Liver (tissue), 9 donors: ENCODE measurements around the gene CCDC92B. TPM values are rescaled to one million over a fixed set of nuclear protein-coding genes. Genes with fewer than 3 reads are reported as not detected.

Source experiments
- DNase-seq: peaks from one replicate; pipeline ENCODE4 v3.0.0-alpha.2; 2017; ENCODE audit warnings: low spot score
- H3K27ac ChIP-seq, 2 donors: one replicate each; pipeline ENCODE4 v1.7.0; 2013; ENCODE audit warnings: inconsistent platforms in 2 of 2, low read length in 2 of 2, control low read depth in 1 of 2, low read depth in 1 of 2, mild to moderate bottlenecking in 1 of 2
- H3K27me3 ChIP-seq, 4 donors: one replicate each; pipeline versions ENCODE4 v1.6.1 to v1.7.0; 2013; ENCODE audit warnings: low read length in 3 of 4, inconsistent platforms in 1 of 4, mild to moderate bottlenecking in 1 of 4, moderate library complexity in 1 of 4; ENCODE audit not compliant: control insufficient read depth in 4 of 4, insufficient read depth in 4 of 4
- H3K36me3 ChIP-seq, 4 donors: one replicate each; pipeline versions ENCODE4 v1.6.1 to v1.7.0; 2013; ENCODE audit warnings: low read length in 3 of 4, mild to moderate bottlenecking in 3 of 4, low read depth in 1 of 4, moderate library complexity in 1 of 4; ENCODE audit not compliant: control insufficient read depth in 4 of 4, insufficient read depth in 3 of 4
- H3K4me1 ChIP-seq, 4 donors: one replicate each; pipeline versions ENCODE4 v1.6.1 to v1.7.0; 2013; ENCODE audit warnings: low read length in 3 of 4, mild to moderate bottlenecking in 3 of 4, moderate library complexity in 1 of 4; ENCODE audit not compliant: control insufficient read depth in 4 of 4, insufficient read depth in 4 of 4
- H3K4me3 ChIP-seq, 3 donors: one replicate each; pipeline versions ENCODE4 v1.6.1 to v1.7.0; 2013; ENCODE audit warnings: low read length in 3 of 3, control low read depth in 1 of 3, low read depth in 1 of 3, mild to moderate bottlenecking in 1 of 3
- H3K9ac ChIP-seq, 2 donors: one replicate each; pipeline ENCODE4 v1.7.0; 2013; ENCODE audit warnings: low read length in 2 of 2, mild to moderate bottlenecking in 2 of 2, moderate library complexity in 2 of 2, control low read depth in 1 of 2, low read depth in 1 of 2
- H3K9me3 ChIP-seq, 4 donors: one replicate each; pipeline versions ENCODE4 v1.6.1 to v1.7.0; 2013; ENCODE audit warnings: low read length in 3 of 4; ENCODE audit not compliant: control insufficient read depth in 4 of 4
- EGR1 ChIP-seq, 2 donors: IDR thresholded peaks; 2 replicates each; pipeline ENCODE4 v1.6.1; 2016 to 2018; ENCODE audit warnings: antibody characterized with exemption in 2 of 2, low read depth in 2 of 2
- FOXA1 ChIP-seq: IDR thresholded peaks from 2 replicates; pipeline ENCODE4 v1.6.1; 2016; ENCODE audit warnings: antibody characterized with exemption
- FOXA2 ChIP-seq: IDR thresholded peaks from 2 replicates; pipeline ENCODE4 v1.6.1; 2016; ENCODE audit warnings: antibody characterized with exemption
- GABPA ChIP-seq, 2 donors: IDR thresholded peaks in 1 of 2; conservative IDR thresholded peaks in 1 of 2; 2 replicates each; pipeline ENCODE4 v1.6.1; 2016; ENCODE audit warnings: antibody characterized with exemption in 2 of 2, mild to moderate bottlenecking in 1 of 2, moderate library complexity in 1 of 2
- HNF4A ChIP-seq, 2 donors: conservative IDR thresholded peaks; 2 replicates each; pipeline ENCODE4 v1.6.1; 2016; ENCODE audit warnings: antibody characterized with exemption in 2 of 2, mild to moderate bottlenecking in 2 of 2
- HNF4G ChIP-seq: IDR thresholded peaks from 2 replicates; pipeline ENCODE4 v1.6.1; 2016; ENCODE audit warnings: antibody characterized with exemption
- JUND ChIP-seq, 2 donors: IDR thresholded peaks; 2 replicates each; pipeline ENCODE4 v1.6.1; 2016; ENCODE audit warnings: antibody characterized with exemption in 2 of 2
- NR2F2 ChIP-seq: IDR thresholded peaks from 2 replicates; pipeline ENCODE4 v1.6.1; 2016; ENCODE audit warnings: antibody characterized with exemption
- RAD21 ChIP-seq, 2 donors: IDR thresholded peaks; 2 replicates each; pipeline ENCODE4 v1.6.1; 2016; ENCODE audit warnings: antibody characterized with exemption in 2 of 2, mild to moderate bottlenecking in 2 of 2
- RXRA ChIP-seq, 2 donors: IDR thresholded peaks; 2 replicates each; pipeline ENCODE4 v1.6.1; 2017 to 2018; ENCODE audit warnings: antibody characterized with exemption in 2 of 2, mild to moderate bottlenecking in 1 of 2
- SP1 ChIP-seq: IDR thresholded peaks from 2 replicates; pipeline ENCODE4 v1.6.1; 2018; ENCODE audit warnings: antibody characterized with exemption, mild to moderate bottlenecking
- TAF1 ChIP-seq: conservative IDR thresholded peaks from 2 replicates; pipeline ENCODE4 v1.6.1; 2016; ENCODE audit warnings: antibody characterized with exemption, mild to moderate bottlenecking
- YY1 ChIP-seq: IDR thresholded peaks from 2 replicates; pipeline ENCODE4 v1.6.1; 2016; ENCODE audit warnings: antibody characterized with exemption, mild to moderate bottlenecking
- ZBTB33 ChIP-seq: IDR thresholded peaks from 2 replicates; pipeline ENCODE4 v1.6.1; 2016; ENCODE audit warnings: antibody characterized with exemption
- WGBS: extraction: QIAGEN DNeasy Blood & Tissue Kit; methylation state at CpG from one replicate; pipeline ENCODE4 v1.1.7; 2013; 5-methylcytosine and 5-hydroxymethylcytosine counted together
- polyA plus RNA-seq, 2 donors: library from polyadenylated mRNA; stranded (reverse) in 1 of 2; unstranded in 1 of 2; fragments of 200-250 nt in 1 of 2; fragments of >200 nt in 1 of 2; fragmentation: Nextera tagmentation in 1 of 2; extraction: Ambion mirVana in 1 of 2; gene quantifications; one replicate each; pipeline versions ENCODE4 v1.2.1 to v1.2.3, GENCODE V29; 2013 to 2015
- total RNA-seq, 2 donors: library from RNA; depleted of rRNA; stranded (reverse); fragments of >200 nt; gene quantifications; one replicate each; pipeline ENCODE4 v1.2.3, GENCODE V29; 2014
- TF ChIP-seq, protein P1 (sequence below): fragments of 150-350 bp; IDR thresholded peaks from 2 replicates; pipeline ENCODE4 v1.5.1; 2017; ENCODE audit warnings: improper control_type of control experiment, low read depth, low read length; ENCODE audit not compliant: missing input control
- TF ChIP-seq, protein P2 (sequence below): IDR thresholded peaks from 2 replicates; pipeline ENCODE4 v1.6.1; 2016; ENCODE audit warnings: antibody characterized with exemption
- TF ChIP-seq, protein P3 (sequence below): IDR thresholded peaks from 2 replicates; pipeline ENCODE4 v1.6.1; 2016; ENCODE audit warnings: antibody characterized with exemption
- TF ChIP-seq, protein P4 (sequence below): IDR thresholded peaks from 2 replicates; pipeline ENCODE4 v1.6.1; 2016; ENCODE audit warnings: antibody characterized with exemption, mild to moderate bottlenecking
- donor health status: healthy.
- donor health status: healthy.
- donor health status: healthy.
- donor health status: healthy.
- donor health status: healthy.

The CCDC92B gene
- total and polyA plus RNA-seq, 4 donors = not detected

- Histone ChIP-seq H3K36me3 (no peaks in the 10 kb centered on the region), H3K27me3 (peaks cover 0 to 7% (median 3%) of the 10 kb centered on the region in 4 donors), H3K9me3 (no peaks in the 10 kb centered on the region), H3K4me3 (no peak overlapping the region), H3K9ac (no peak overlapping the region), H3K27ac (no peak overlapping the region), H3K4me1 (peaks cover 0 to 9% (median 4%) of the 10 kb centered on the region in 4 donors)
- WGBS = 72% methylated on average over 4 of the region's 4 CpGs
- DNase-seq = no peak
- no peak for TF ChIP-seq NR2F2
- no peak for TF ChIP-seq JUND (IDR thresholded peaks at IDR 0.05)
- TF ChIP-seq, protein P1, sequence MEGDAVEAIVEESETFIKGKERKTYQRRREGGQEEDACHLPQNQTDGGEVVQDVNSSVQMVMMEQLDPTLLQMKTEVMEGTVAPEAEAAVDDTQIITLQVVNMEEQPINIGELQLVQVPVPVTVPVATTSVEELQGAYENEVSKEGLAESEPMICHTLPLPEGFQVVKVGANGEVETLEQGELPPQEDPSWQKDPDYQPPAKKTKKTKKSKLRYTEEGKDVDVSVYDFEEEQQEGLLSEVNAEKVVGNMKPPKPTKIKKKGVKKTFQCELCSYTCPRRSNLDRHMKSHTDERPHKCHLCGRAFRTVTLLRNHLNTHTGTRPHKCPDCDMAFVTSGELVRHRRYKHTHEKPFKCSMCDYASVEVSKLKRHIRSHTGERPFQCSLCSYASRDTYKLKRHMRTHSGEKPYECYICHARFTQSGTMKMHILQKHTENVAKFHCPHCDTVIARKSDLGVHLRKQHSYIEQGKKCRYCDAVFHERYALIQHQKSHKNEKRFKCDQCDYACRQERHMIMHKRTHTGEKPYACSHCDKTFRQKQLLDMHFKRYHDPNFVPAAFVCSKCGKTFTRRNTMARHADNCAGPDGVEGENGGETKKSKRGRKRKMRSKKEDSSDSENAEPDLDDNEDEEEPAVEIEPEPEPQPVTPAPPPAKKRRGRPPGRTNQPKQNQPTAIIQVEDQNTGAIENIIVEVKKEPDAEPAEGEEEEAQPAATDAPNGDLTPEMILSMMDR = no peak
- TF ChIP-seq HNF4A (conservative IDR thresholded peaks at IDR 0.05) = no peak
- TF ChIP-seq TAF1 = no peak
- no peak for TF ChIP-seq YY1
- no peak for TF ChIP-seq SP1
- TF ChIP-seq RAD21 (IDR thresholded peaks at IDR 0.05) = no peak
- TF ChIP-seq, protein P2, sequence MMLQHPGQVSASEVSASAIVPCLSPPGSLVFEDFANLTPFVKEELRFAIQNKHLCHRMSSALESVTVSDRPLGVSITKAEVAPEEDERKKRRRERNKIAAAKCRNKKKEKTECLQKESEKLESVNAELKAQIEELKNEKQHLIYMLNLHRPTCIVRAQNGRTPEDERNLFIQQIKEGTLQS = no peak
- no peak for TF ChIP-seq HNF4G
- TF ChIP-seq, protein P3, sequence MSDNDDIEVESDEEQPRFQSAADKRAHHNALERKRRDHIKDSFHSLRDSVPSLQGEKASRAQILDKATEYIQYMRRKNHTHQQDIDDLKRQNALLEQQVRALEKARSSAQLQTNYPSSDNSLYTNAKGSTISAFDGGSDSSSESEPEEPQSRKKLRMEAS = no peak
- TF ChIP-seq FOXA2 = no peak
- TF ChIP-seq, protein P4, sequence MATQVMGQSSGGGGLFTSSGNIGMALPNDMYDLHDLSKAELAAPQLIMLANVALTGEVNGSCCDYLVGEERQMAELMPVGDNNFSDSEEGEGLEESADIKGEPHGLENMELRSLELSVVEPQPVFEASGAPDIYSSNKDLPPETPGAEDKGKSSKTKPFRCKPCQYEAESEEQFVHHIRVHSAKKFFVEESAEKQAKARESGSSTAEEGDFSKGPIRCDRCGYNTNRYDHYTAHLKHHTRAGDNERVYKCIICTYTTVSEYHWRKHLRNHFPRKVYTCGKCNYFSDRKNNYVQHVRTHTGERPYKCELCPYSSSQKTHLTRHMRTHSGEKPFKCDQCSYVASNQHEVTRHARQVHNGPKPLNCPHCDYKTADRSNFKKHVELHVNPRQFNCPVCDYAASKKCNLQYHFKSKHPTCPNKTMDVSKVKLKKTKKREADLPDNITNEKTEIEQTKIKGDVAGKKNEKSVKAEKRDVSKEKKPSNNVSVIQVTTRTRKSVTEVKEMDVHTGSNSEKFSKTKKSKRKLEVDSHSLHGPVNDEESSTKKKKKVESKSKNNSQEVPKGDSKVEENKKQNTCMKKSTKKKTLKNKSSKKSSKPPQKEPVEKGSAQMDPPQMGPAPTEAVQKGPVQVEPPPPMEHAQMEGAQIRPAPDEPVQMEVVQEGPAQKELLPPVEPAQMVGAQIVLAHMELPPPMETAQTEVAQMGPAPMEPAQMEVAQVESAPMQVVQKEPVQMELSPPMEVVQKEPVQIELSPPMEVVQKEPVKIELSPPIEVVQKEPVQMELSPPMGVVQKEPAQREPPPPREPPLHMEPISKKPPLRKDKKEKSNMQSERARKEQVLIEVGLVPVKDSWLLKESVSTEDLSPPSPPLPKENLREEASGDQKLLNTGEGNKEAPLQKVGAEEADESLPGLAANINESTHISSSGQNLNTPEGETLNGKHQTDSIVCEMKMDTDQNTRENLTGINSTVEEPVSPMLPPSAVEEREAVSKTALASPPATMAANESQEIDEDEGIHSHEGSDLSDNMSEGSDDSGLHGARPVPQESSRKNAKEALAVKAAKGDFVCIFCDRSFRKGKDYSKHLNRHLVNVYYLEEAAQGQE = no peak
- no peak for TF ChIP-seq EGR1 (IDR thresholded peaks at IDR 0.05; ENCODE audit: low read depth in 2 of 2)
- TF ChIP-seq GABPA (IDR thresholded peaks at IDR 0.05 in 1 of 2, conservative IDR thresholded peaks at IDR 0.05 in 1 of 2) = no peak
- no peak for TF ChIP-seq RXRA (IDR thresholded peaks at IDR 0.05)
- no peak for TF ChIP-seq ZBTB33
- no peak for TF ChIP-seq FOXA1
These were observed 9.4 kb upstream of the CCDC92B start for GRCh38 chr17:2758870-2759269.
